AG20443 (cell line): Measurements from ENCODE around the gene LRIG1.

ENCODE experiments used
- DNase-seq: peaks from one replicate; pipeline ENCODE4 v3.0.0; 2012; ENCODE audit warnings: low spot score, mixed read lengths

LRIG1 gene

DNA sequence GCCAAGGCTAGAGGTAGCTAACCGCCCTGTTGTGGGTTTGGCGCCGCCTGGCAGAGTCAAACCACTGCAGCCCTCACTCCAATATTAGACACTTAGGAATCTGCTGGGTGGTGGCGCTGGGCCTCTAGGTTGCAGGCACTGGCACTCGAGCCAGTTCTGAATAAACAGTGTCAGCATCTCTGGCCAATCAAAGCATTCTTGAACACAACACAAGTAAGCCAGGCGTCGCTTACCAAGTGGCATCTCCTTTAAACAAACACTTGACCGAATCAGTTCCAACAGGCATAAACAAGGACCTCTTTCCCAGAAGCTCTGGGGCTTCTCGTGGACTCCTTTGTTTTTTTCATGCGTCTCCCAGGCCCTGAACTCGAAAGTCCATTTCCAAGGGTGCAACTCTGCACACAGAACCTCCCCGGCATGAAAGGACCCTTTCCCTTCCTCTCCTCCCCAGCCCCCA is 82.3 kb downstream of the LRIG1 start:
- DNase-seq = no peak

DNA sequence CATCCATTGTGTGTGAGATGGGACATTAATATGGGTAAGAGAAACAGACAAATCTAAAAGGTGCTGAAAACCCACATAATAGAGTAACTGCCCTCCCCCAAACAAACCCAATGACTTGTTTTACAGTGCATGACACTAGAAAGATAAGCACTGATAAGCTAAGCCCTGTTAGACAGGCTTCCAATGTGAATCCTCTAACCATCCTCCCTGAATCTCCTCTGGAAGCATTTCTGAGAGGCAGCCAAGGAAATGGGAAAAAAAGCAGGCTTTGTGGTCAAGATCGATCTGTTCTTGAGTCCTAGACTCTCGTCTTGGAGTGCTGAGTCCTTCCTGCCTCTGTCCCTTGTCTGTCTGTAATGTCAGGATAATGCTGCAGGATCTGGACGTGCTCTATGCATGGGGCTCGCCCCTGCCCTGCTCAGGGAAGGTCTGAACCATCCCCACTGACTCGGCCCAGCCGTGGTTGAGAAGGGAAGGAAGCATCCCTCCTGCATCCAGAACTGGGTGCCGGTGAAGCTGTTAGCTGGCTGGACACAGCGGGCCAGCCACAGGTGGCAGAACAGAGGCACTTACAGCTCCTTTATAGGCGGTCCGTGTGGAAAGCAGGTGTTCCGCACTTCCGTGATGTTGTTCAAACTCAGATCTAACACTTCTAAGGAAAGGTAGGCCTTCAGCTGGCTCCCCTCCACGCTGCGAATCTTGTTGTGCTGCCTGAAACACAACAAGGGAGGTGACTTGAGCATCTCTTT is 84.1 kb downstream of the LRIG1 start:
- no peak for DNase-seq

DNA sequence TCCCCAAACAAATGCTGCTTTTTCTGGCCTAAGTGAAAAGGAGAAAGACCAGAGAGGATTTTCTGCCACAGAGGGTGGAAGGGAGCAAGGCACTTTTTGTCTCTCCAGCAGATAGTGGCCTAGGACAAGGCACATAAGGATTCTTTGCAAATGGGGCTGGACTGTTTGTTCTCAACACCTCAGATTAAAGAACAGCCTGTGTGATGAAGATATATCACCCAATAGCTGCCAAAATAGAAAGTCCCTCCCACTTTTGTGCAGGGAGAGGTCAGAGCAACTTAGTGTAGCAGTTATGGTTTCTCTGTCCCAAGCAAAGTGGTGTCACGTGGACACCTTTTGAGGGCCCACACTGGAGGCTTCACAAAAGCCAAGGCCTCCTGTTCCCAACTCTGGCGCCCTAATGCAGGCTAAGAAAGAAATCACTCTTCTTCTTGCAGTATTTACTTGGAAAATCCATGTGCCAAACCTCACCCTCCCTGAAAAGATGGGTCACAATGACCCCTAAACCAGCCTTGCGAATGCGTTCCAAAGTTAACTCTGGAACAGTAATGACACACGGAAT is 84.9 kb downstream of the LRIG1 start:
- no peak for DNase-seq

DNA sequence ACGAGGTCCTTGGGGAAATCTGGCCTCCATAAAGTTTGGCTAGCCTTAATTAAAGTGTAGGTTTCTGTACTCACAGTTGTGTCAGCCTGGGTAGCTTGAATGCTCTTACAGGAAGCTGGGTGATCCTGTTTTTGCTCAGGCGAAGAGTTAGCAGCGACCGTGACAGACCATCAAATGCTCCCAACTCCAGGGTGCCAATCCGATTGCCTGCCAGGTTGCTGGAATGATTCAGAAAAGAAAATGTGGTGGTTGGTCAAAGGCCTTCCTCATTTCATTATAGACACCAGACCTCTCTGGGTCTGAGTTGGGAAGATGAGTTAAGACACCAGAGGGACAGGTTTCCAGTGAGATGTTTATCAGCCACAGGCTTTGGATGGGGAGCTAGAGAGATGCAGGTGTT is 86.0 kb downstream of the LRIG1 start:
- DNase-seq = no peak

DNA sequence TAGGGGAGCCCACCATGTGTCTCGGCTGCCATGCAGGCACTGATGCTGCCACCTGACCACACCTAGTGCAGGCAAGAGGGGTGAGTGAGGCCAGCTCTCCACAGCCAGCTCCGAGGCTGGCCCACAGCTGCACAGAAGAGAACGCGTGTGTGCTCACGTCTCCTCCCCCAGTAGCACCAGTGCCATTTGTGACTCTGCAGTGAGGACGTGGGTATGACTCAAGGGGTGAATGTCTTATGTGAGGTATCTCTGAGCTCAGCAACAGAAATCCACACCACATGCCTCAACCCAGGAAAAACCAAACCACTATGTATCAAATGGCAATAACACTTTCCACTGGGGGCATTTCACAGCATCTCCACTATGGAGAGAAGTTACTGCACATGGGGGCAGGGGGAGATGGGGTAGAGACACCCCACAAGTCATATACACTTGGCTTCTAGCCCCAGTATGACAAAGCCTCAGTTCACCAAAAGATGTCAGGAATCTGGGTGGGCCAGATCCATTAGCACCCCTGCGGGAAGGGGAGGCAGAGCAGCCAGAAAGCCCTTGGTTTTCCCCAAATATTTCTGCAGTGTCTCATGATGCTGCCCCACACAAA is 87.6 kb downstream of the LRIG1 start:
- peak; percentile 89 for DNase-seq

DNA sequence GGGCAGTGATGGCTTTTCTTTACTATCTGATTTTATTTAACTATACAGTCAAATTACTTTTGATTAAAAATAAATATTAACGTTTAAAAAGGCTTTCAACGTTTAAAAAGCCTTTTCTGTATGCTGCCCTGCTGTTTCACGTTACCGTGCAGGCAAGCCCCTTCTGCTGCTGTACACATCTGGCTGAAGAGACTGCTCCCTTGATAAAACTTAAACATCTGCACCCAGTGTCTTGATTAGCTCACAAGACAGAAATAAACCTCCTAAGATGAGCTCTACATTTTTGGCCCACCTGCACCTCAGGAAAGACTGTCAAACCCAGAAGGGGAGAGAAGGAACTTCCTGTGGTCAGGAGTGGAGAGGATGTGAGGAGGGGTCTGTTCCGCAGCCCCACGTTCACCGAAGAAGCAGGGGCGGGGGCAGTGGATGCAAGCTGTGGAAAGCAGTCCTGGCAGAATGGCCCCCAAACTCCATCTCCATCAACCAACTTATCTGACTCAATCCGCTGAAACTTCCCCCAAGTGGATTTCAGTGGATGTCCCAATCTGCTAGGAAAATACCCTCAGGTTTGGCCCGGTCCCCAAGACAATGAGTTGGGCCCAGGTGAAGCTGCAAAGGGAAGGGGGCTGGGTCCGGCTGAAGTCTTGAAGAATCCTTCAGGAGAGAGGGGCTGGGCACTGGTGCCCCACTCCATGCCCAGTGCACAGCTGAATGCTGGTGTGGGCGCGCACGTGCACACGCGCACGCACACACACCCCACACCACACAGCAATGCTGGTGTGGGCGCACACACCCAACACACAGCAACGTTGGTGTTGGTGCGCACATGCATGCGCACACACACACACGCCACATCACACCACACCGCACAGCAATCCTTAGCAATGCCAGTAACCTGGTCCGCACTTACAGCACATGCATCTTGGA is 88.6 kb downstream of the LRIG1 start:
- DNase-seq = no peak

DNA sequence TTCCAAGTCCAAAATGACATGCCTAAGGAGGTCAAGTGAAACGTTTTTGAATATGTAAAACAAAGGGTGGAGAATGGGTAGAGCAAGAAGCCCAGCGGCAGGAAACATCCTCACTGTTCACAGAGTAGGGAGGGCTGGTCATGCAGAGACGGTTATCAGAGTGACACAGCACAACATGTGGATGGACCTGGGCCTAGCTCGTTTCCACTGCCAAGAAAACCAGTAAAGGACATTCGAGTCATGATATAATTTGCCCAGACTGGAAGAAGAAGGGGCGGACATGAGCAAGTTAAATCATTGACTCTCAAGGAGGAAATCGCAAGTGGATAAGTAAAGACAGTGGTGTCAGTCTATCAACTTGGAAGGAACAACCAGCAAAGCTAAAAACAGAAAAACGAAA is 89.3 kb downstream of the LRIG1 start:
- DNase-seq = peak; percentile 46

DNA sequence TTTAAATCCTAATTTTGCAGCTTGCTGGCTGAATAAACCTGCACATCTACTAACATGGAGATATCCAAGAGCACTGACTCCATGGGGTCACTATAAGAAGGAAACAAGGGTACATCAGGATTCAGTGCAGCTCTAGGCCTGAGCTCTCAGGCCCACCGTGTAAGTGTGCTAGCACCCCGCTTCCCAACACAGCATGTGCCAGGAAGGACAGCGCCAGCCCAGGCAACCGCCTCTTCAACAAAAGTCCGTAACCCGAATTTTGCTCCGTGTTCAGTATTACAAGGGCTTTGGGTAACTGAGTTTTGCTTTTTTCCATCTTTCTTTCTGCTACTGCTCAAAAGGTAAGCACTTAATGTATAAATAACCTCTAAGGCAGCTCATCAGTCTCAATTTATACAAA is 89.8 kb downstream of the LRIG1 start:
- no peak for DNase-seq

DNA sequence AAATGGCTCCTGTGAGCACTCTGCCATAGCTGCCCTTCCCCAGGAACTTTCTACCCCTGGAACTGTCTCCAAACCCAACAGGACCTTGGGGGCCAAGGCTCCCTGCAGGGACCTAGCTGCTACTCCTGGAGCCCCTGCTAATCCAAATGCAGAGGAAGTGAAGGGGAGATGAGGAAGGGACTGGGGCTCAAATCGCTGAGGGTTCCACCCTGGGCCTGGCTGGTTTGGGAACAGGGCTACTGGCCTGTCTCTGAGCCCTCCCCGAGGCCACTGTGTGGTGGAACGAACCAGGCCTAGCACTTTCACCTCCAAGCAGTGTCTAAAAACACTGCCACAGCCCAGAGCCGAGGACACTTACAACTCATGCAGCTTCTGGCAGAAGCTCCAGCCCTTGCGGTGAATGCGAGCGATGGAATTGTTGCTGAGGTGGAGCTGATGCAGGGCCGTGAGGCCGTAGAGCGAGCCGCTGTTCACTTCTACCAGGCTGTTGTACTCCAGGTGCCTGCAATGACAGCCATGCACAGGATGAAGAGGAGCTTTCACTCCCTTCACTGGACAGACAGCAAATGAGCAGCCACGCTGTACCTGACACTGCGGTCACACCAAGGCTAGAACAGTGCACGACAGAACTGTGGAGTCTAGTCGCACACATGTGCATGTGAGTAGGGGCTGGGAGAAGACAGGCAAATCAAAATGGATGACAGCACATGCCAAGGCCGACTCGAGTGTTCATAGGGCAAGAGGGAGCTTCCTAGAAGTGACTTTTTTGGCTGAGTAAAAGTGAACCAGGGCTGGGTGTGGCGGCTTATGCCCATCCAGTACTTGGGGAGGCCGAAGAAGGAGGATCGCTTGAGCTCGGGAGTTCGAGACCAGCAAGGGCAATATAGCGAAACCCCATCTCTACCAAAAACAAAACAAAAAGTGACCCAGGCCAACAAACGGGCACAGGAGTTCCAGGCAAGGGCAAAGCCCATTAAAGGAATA is 90.8 kb downstream of the LRIG1 start:
- no peak for DNase-seq

DNA sequence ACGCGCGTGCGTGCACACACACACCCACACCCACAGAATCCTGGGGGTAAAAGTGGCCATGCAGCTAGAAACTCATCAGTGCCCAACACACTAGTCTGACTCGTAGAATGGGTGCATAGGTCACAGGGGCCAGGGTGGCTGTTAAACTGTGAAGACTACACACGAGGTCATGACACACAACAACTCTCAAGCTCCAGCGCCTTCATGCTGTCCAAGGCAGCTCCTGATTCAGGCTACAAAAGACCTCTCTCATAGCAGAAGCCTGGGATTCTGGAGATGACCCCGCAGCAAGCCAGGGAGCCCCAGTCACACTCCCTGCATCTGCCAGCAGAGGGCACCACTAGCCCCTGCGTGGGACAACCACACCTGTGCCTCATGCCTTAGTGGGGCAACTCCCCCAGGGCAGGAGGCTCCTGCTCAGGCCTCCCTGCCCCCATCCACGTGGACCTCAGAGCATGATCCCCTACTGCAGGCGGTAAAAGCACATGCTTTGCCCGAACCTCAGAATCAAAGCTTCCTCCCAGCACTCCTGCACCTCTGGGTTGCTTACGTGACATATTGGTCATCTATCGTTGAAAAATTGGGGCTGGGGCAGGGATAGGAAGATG is 93.1 kb downstream of the LRIG1 start:
- peak; percentile 88 for DNase-seq

DNA sequence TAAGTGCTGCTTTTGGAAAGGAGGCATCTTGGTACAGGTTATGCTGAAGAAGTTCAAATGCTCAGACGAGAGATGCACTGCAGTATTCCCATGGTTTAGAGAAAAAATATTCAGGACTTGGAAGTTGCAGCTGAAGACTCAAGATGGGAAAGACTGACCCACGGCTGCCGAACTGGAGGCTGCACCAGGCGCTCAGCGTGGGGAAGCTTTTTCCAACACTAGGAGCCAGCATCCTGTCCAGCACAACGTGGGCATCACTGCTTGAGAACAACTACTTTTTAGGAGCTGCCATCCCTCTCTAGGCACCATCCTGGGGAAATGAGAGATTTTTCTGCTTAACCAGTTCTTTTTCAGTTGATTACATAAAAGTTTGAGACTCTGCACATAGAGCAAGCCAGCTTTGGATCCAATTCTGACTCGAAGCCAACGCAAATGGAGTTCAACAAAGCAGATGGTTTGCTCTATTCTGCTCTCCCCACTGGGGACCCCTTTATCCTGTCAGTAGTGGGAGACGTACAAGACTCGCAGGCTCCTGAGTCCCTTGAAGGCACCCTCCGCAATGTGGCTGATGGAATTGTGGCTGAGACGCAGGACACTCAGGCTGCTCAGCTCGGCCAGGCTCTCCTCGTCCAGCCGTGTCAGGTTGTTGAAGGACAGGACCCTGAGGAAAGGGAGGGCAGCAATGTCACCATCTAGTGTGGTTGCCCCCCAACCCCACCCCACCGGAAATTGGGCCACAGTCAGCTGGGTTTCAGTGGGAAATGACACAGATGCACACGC is 93.8 kb downstream of the LRIG1 start:
- no peak for DNase-seq

DNA sequence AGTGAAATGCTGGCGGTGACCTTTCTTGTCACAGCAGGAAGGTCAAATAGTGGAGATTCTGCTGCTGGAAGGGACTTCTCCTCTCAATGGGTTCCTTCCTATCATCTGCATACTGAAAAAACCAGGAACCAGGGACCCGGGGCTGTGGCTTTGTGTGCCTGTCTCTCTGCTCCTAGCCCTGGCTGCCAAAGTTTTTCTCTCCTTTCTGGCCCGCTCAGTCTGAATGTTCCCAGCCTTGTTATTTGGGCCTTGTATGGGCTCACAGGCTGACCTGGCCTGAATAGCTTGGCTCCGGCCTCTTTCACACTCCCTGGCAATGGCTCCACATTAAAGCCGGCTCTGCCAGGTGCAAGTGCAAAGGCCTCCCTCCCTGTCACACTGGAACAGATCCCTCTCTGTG is 94.7 kb downstream of the LRIG1 start:
- DNase-seq = no peak

DNA sequence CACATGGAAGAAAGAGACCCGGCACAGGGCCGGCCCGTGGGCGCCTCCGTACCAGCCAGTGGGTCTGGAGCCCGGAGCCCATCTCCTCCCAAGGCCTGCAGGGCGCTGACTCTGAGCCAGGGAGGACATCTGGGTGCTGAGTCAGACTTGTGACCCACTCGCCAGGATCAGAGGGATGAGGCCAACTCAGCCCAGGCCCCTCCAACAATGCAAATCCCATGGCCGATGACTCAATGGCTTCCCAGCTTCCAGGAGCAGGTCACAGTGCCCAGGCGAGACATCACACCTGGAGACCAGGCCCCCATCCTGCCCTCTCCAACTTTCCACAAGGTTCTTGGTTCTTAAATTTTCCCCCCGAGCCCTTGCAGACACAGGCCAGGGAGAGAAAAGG is 95.1 kb downstream of the LRIG1 start:
- DNase-seq = peak; percentile 89

DNA sequence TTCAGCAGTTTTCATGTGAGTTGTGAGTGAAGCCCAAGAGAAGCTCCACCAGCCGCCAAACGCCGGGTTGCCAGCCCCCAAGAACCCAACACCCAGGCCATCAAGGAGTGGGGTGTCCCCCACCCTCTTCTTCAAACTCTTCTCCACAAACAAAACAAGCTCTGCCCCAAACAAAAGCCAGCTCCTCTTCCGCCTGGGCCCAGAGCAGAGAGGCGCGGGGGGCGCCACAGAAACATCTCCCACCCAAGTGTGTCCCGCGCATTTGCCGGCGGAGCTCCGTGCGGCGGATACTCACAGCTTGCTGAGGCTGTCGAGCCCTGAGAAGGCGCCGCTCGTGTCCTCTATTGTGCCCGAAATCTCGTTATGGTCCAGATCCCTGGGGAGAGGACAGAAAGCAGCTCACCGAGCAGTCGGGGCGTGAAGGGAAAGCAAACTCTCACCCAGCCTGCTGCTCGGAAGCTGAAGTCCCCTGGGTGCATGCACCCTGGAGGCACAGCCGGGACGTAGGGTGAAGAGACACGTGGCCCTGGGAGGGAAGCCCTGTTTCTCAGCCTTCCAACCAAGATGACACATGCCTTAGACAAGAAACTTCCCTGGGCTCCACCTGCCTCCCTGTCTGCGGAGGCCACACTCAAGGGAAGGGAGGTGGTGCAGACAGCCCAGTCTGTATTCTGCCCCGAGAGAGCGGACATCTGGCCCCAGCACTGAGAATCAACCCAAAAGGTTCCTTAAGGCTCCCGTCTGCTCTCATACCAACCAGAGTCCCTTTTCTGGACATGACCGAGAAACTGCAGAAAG is 95.7 kb downstream of the LRIG1 start:
- no peak for DNase-seq

DNA sequence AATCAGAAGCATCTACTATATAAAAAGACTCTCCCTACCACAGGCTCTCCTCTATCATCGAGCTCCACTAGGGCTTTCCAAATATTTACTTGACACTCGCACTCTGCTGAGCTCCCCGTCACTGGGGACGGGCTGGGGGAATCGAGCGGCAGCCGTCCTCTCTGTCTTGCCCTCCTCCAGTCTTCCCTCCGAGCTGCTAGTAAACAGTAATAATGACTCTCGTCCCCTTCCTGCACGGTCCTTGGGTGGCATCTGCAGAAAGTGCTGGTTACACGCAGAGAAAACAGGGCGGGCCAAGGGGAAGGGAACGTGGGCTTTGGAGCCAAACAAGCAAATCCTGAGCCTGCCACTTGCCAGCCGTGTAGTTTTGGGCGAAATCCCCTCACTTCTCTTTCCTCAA is 96.6 kb downstream of the LRIG1 start:
- DNase-seq = no peak

DNA sequence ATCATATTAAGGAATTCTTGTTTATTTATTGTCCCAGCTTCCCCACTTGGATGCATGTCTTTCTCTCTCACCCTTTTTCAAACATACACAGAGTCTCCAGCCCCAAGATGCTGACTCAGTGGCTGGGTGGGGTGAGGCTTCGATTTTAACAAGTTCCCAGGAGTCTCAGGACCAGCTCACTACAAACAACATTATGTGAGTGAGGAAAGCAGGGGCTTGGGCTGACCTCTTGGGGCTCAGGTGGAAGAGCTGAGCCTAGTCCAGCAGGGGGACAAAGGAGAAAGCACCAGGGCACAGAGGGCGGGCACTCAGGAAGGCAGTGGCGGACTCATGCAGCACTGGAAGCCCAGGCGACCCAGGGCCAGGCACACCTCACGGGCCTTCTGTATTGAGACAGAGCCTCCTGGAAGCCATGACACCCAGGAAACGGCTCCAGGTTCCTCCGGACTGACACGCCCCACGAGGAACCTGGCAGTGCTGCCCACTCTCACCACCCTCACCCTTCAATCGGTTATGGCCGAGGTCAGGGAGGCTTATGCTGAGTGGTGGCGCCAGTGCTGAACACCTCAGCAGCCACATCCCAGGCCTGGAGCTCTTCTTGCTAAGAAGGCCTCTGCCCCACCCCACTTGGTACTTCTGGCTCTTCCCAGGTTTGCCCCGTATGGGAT is 97.4 kb downstream of the LRIG1 start:
- peak; percentile 43 for DNase-seq

DNA sequence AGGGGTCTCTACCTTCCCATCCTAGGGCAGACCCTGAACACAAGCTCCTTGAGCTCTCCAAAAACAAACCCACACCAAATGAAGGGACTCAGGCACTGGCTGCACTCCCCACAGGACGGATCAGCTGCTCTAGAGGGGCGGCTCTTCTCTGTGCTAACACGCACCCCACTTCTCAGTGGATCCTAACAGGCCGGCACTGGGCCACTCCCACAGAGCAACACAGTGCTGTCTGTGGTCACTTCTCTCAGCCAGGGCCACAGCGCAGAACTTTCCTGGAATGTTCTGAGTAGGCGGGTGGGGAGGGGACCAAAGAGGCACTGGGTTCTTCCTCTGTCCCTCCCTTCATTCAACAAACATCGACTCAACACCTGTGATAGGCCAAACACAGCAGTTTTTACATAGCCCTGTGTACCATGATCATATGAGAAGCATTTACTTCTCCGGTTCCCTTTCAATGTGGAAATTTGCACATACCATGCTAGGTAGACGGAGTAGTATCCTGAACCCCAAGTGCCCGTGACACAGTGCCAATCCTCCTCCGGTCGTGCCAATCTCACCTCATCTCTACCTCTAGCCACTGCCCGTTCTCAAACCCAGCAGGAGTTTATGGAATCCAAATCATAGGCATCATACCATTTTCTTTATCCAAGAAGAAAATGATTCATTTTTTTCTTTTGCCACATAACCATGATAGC is 98.1 kb downstream of the LRIG1 start:
- peak; percentile 64 for DNase-seq
